Neural progenitor cell (in vitro differentiated cells): Measurements from ENCODE around the gene SLC12A9.

Experiments
- CTCF ChIP-seq: fragments of 200-600 bp; sonication (generic); IDR thresholded peaks from 2 replicates; pipeline ENCODE4 v1.5.1; 2017; ENCODE audit warnings: antibody characterized with exemption, mild to moderate bottlenecking
- EZH2 ChIP-seq: fragments of 200-600 bp; sonication (generic); IDR thresholded peaks from 2 replicates; pipeline ENCODE4 v1.6.1; 2017; ENCODE audit warnings: antibody characterized with exemption, mild to moderate bottlenecking, moderate library complexity

DNA sequence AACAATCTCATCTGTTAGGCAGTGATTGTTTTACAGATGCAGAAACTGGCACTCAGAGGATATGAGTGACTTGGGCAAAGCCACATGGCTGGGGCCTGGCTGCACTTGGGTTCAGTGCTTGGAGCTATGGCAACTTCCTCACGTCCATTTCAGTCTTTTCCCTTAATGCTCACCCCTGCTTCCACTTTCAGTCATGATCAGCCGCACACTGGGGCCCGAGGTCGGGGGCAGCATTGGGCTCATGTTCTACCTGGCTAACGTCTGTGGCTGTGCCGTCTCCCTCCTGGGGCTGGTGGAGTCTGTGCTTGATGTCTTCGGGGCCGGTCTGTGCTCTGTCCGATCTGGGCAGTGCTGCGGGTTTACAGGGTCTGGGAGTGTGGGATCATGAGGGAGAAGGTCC is 3.0 kb downstream of the SLC12A9 start:
- TF ChIP-seq EZH2 (no peak), CTCF (no peak)
